Measurements from ENCODE around the gene PFN3.

PFN3 gene

GRCh38 chr5:177405312-177405711 is 4.9 kb upstream of the PFN3 start:
- no peak for TF ChIP-seq POLR2AphosphoS5 (IDR thresholded peaks at IDR 0.05; ENCODE audit: low read depth)
- TF ChIP-seq GABPA (IDR thresholded peaks at IDR 0.05; ENCODE audit: low read depth): no peak
- TF ChIP-seq CTCF (IDR thresholded peaks at IDR 0.05; ENCODE audit: insufficient read depth, low read length): no peak
- TF ChIP-seq SPI1 (IDR thresholded peaks at IDR 0.05; ENCODE audit: borderline replicate concordance, low read depth): no peak
- TF ChIP-seq, protein P1, sequence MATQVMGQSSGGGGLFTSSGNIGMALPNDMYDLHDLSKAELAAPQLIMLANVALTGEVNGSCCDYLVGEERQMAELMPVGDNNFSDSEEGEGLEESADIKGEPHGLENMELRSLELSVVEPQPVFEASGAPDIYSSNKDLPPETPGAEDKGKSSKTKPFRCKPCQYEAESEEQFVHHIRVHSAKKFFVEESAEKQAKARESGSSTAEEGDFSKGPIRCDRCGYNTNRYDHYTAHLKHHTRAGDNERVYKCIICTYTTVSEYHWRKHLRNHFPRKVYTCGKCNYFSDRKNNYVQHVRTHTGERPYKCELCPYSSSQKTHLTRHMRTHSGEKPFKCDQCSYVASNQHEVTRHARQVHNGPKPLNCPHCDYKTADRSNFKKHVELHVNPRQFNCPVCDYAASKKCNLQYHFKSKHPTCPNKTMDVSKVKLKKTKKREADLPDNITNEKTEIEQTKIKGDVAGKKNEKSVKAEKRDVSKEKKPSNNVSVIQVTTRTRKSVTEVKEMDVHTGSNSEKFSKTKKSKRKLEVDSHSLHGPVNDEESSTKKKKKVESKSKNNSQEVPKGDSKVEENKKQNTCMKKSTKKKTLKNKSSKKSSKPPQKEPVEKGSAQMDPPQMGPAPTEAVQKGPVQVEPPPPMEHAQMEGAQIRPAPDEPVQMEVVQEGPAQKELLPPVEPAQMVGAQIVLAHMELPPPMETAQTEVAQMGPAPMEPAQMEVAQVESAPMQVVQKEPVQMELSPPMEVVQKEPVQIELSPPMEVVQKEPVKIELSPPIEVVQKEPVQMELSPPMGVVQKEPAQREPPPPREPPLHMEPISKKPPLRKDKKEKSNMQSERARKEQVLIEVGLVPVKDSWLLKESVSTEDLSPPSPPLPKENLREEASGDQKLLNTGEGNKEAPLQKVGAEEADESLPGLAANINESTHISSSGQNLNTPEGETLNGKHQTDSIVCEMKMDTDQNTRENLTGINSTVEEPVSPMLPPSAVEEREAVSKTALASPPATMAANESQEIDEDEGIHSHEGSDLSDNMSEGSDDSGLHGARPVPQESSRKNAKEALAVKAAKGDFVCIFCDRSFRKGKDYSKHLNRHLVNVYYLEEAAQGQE (IDR thresholded peaks at IDR 0.05; ENCODE audit: insufficient replicate concordance, low read depth): no peak

DNA sequence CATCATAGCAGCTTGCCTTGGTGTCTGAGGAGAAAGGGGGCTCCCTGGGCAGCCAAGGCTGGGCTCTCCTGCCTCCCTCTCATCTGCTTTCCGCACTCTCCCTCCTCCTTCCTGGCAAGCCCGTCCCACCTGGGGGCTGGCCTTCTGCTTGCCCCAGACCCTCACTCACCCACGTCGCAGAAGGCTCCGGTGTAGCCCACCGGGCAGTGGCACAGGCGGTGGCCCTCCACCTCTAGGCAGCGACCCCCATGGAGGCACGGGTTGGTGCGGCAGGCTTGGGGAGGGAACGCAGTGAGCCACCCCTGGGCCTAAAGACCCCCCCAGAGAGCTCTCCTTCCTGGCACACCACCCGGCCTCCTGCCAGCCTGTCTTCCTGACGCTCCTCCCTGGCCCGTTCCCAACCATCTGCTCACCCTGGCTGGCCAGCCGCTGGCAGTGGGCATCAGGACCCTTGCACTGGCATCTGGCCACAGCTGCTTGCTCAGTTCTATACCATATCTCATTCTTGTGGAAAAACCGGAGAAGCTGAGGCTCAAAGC is 4.2 kb upstream of the PFN3 start:
- TF ChIP-seq SPI1 (IDR thresholded peaks at IDR 0.05; ENCODE audit: borderline replicate concordance, low read depth) (no peak), GABPA (IDR thresholded peaks at IDR 0.05; ENCODE audit: low read depth) (no peak), CTCF (IDR thresholded peaks at IDR 0.05; ENCODE audit: insufficient read depth, low read length) (no peak), POLR2AphosphoS5 (IDR thresholded peaks at IDR 0.05; ENCODE audit: low read depth) (no peak)
- TF ChIP-seq, protein P1 (IDR thresholded peaks at IDR 0.05; ENCODE audit: insufficient replicate concordance, low read depth): no peak
- peak overlapping the region; percentile 75 for H3K27ac ChIP-seq (replicated peaks)
- DNase-seq (ENCODE audit: low read depth in 1 of 2, low spot score in 1 of 2): no peak
- peak overlapping the region; percentile 50 for H3K4me3 ChIP-seq (replicated peaks; ENCODE audit: insufficient read depth, low read length)
- H3K27me3 ChIP-seq (ENCODE audit: insufficient read depth, poor library complexity, severe bottlenecking): no peaks in the 10 kb centered on the region

More at GRCh38 chr5:177405312-177405711, 4.9 kb upstream of the PFN3 start:
- H3K27ac ChIP-seq (replicated peaks): peak overlapping the region; percentile 75
- H3K4me3 ChIP-seq (replicated peaks; ENCODE audit: insufficient read depth, low read length): no peak overlapping the region
- DNase-seq (ENCODE audit: low read depth in 1 of 2, low spot score in 1 of 2): no peak
- no peaks in the 10 kb centered on the region for H3K27me3 ChIP-seq (ENCODE audit: insufficient read depth, poor library complexity, severe bottlenecking)

DNA sequence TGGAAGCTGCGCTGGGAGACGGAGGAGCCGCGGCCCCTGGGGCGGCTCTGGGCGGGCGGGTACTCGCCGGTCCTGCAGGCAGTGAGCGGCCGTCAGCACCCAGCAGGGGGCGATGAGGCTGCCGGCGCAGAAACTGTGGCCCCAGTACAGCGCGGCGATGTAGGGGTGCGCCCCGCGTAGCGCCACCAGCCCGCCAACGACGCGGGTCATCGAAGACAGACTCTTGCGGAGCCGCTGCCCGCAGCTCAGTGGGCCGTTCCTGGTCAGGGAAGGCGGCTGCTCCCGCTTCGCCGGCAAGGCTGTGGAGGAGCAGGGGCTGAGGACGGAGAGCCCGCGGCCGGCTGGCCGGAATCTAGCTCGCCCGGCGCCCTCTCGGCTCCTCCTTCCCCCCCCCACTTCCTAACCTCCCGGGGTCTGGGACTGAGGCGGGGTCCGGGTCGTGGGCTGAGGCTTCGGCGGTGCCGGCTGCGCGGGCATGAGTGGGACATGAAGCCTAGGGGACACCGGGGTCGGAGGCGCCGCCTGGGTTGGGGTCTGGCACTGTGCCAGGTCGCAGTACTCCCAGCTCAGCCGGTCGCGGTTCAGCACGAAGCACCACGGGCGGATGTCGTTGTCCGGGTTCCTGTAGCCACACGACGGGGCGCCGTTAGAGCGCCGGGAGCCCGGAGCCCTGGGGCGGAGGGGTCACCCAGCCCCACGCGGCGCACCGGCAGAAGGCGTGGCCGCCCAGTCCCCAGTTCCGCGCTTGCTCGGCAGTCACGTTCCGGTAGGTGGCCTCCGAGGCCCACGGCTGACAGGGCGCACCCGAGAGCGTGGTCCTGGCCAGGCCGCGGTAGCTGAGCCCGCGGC is 3.6 kb upstream of the PFN3 start:
- Histone ChIP-seq H3K27me3 (ENCODE audit: insufficient read depth, poor library complexity, severe bottlenecking) (no peaks in the 10 kb centered on the region), H3K4me3 (replicated peaks; ENCODE audit: insufficient read depth, low read length) (peak overlapping the region; percentile 50), H3K27ac (replicated peaks) (peak overlapping the region; percentile 75)
- no peak for TF ChIP-seq GABPA (IDR thresholded peaks at IDR 0.05; ENCODE audit: low read depth)
- 0 out of 2 replicates have a peak, but pooled peaks have one; percentile 1 for TF ChIP-seq SPI1 (IDR thresholded peaks at IDR 0.05; ENCODE audit: borderline replicate concordance, low read depth)
- TF ChIP-seq, protein P1 (IDR thresholded peaks at IDR 0.05; ENCODE audit: insufficient replicate concordance, low read depth): no peak
- TF ChIP-seq CTCF (IDR thresholded peaks at IDR 0.05; ENCODE audit: insufficient read depth, low read length): peak; percentile 59
- TF ChIP-seq POLR2AphosphoS5 (IDR thresholded peaks at IDR 0.05; ENCODE audit: low read depth): peak; percentile 22; the same call in 1 of the 2 replicates
- peak; percentile 85 to 93 for DNase-seq (ENCODE audit: low read depth in 1 of 2, low spot score in 1 of 2)
